ENCODE data around the gene NOL4L.

NOL4L gene

DNA sequence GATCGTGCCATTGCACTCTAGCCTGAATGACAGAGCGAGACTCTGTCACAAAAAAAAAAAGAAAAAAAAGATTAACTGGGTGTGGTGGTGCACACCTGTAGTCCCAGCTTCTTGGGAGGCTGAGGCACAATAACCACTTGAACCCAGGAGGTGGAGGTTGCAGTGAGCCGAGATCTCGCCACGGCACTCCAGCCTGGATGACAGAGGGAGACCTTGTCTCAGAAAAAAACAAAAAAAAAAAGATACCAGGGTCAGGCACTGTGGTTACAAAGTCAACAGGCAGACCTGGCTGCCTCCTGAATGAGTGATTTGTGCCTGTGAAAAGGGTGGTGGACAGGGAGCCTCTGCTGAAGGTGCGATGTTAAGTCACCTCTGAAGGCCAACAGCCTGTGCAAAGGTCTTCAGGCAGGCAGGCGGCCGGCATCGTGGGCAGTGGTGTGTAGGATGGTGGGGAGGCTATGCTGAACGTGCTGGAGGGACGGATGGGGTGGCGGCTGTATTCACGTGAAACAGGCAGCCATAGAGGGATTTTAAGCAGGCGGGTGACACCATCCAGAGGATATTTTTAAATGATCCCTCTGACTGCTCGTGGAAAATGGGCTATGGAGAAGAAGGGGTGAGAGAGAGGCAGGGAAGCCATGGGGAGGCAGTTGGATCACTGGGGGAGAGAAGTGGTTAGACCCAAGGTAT is 41.4 kb downstream of the NOL4L start:
- DNase-seq (ENCODE audit: low read depth in 4 of 4, low spot score in 1 of 4) = no peak

DNA sequence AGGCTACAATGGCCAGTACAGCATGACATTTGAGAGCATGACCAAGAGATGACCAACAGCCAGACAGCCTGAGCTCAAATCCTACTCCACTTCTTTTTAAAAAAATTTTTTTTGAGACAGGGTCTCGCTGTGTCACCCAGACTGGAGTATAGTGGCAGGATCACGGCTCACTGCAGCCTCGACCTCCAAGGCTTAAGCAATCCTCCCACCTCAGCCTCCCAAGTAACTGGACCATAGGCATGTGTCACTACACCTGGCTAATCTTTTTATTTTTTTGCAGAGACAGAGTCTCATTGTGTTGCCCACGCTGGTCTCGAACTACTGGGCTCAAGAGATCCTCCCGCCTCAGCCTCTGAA is 42.9 kb downstream of the NOL4L start:
- DNase-seq (ENCODE audit: low read depth in 4 of 4, low spot score in 1 of 4) = no peak

GRCh38 chr20:32541323-32542258 is 43.5 kb downstream of the NOL4L start:
- DNase-seq (ENCODE audit: low read depth in 4 of 4, low spot score in 1 of 4) = no peak

- no peak for DNase-seq (ENCODE audit: low read depth in 4 of 4, low spot score in 1 of 4)
These were observed 45.1 kb downstream of the NOL4L start for GRCh38 chr20:32539817-32540675.

- DNase-seq (ENCODE audit: low read depth in 4 of 4, low spot score in 1 of 4) = no peak
These were observed 45.9 kb downstream of the NOL4L start for GRCh38 chr20:32539026-32539816.

DNA sequence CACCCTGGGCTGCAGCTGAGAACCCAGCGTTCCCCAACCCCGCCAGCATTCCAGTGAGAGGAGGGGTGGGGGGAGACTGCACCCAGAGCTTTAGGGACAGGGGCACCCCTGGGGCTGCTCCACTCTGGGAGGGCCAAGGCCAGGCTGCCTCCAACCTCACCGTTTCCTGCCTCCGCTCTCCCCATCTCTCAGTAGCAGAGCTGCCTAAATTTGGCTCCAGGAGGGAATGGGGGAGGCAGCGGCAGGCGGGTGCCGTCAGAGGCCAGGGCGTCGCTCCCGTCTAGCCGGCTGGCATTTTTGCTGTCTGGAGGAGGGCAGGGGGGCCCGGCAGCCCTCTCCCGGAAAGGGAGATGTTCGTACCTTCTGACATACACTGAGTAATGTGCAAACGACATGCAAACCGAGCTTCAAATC is 46.6 kb downstream of the NOL4L start:
- DNase-seq (ENCODE audit: low read depth in 4 of 4, low spot score in 1 of 4) = no peak

DNA sequence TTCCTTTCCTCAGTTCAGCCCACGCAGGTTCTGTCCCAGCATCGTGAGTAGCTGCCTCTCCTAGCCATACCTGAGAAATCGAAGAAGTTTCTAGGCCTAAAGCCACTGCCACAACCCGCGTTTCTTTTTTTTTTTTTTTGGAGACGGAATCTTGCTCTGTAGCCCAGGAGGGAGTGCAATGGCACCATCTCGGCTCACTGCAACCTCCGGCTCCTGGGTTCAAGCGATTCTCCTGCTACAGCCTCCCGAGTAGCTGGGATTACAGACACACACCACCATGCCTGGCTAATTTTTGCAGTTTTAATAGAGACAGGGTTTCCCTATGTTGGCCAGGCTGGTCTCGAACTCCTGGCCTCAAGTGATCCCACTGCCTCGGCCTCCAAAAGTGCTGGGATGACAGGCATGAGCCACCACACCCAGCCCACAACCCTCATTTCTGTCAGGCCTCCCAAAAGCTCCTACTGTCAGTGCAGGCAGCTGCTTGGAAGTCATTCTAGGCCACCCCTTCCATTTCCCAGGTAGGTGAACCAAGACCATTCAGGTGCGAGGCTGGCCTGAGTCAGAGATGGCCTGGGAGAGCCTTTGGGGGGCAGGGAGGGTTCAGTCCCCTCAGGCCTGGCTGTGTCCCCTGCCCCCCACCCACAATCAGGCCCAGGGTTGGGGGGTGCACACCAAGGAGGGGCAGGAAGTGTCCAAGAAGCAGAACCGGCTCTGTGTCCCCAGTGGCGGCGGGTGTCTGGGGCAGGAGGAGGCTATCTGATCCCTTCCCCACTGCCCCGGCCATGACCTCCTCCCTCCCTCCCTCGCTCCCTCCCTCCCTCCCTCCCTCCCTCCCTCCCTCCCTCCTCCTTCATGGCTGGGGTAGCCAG is 47.2 kb downstream of the NOL4L start:
- DNase-seq (ENCODE audit: low read depth in 4 of 4, low spot score in 1 of 4) = no peak

GRCh38 chr20:32536851-32537656 is 48.1 kb downstream of the NOL4L start:
- DNase-seq (ENCODE audit: low read depth in 4 of 4, low spot score in 1 of 4) = no peak

GRCh38 chr20:32535953-32536823 is 48.9 kb downstream of the NOL4L start:
- peak in 1 of 4 experiments; percentile 60 for DNase-seq (ENCODE audit: low read depth in 4 of 4, low spot score in 1 of 4)

- no peak for DNase-seq (ENCODE audit: low read depth in 4 of 4, low spot score in 1 of 4)
These were observed 49.7 kb downstream of the NOL4L start for GRCh38 chr20:32535316-32535952.

GRCh38 chr20:32534661-32535240 is 50.4 kb downstream of the NOL4L start:
- DNase-seq (ENCODE audit: low read depth in 4 of 4, low spot score in 1 of 4) = no peak

DNA sequence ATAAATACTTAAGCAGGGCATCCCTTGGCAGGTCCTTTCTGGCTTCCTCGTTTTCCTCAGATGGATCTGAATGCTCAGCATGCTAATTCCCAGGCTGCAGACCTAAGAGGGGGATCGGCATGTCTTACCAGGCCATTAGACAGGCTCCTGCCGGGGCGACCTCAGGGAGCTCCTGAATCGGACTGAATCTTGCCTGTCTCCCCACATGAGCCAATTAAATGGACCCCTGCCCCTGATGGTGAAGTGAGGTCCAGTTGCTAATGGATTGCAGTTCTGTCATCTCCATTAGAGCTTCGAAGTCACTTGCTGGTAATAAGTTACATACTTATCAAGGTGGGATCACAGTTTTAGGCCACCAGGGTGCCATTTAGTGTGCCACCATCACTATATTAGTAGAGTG is 51.4 kb downstream of the NOL4L start:
- no peak for DNase-seq (ENCODE audit: low read depth in 4 of 4, low spot score in 1 of 4)

DNA sequence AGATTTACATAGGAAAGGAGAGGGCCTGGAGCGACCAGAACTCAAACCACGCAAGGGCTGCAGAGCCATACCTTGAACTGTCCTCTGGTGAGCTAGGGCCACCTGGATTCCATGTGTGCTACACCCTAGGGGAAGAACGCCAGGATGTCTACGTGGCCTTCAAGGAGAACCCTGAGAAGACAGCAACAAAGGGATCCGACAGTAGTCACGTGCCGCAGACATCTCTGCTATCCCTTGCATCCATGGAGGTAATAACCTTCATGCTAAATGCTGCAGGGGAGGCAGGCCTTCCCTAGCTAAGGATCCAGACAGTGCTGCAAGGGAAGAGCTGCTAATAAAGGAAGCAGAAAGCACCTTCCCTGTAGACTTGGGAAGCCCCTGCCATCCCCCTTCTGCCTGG is 52.9 kb downstream of the NOL4L start:
- DNase-seq (ENCODE audit: low read depth in 4 of 4, low spot score in 1 of 4) = no peak

DNA sequence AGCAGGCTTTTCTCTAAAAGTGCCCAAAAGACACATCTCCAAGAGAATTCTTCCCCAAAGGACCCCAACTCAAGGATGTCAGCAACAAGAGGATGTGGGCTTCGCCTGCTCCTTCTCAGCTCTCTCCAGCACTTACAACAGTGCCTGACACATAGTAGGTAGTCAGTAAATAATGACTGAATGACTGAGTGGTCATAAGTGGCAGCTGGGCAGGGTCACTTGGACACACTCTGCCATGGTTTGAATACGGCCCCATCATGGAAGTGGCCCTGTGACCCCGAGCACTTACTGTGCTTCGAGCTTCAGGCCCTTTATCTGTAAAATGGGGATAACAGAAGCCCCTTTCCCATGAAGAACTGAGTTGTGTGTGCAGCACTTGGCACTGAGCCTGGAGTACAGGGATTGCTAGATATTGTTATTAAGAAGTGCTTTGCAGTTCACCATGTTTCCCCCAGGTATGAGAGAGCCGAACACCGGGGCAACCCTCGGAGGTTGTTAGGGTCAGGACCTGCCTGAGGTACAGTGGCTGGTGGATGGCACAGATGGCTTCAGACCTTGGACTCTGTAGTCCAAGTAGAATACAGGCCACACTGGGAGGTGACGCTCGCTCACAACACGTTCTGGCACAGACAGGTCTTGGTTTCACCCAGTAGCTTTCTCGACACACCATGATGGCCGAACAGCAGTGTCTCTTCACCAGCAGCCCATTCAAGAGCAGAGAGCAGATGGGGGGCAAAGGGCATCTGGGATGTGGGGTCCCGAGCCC is 56.0 kb downstream of the NOL4L start:
- DNase-seq (ENCODE audit: low read depth in 4 of 4, low spot score in 1 of 4) = no peak

DNA sequence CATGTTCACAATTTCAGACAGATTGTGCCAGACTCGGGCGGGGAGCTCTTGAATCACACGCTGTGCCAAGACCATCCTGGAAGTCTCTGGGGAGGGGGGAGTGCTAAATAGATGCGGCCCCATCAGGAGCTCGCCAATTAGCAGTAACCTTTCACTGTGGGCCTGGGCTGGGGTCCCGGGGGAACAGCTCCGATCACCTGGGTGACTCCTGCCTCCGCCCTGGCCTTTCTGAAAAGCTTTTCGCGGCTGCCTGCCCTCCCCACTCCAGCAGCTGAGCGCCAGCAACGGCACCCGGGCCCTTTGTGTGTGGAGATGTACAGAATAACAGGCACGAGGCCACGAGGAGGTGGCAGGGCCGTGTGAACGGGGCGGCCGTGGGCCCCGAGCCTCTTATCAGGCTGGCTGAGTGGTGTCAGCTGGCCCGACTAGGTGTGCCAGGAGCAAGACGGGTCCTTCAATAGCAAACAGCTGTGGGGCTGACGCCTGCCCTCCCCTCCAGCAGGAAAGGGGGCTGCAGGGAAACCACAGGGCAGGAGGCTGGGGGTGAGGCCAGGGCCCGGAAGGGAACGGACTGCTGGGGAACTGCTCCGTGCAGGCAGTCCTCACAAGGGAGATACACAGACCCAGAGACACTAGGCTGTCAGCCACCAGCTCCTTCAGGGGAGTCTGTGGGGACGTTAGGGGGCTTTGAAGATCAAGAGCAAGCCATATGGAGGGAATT is 56.8 kb downstream of the NOL4L start:
- no peak for DNase-seq (ENCODE audit: low read depth in 4 of 4, low spot score in 1 of 4)
